ENCODE measurements around the gene CEP41. TPM values are rescaled to one million over a fixed set of nuclear protein-coding genes. Genes with fewer than 3 reads are reported as not detected.

The CEP41 gene
- total and polyA plus RNA-seq, 3 donors from 2014 or later = 59.0 to 209 (median 91.6) TPM

GRCh38 chr7:130351791-130352090, 89.1 kb downstream of the CEP41 start:
- TF ChIP-seq, protein P1, sequence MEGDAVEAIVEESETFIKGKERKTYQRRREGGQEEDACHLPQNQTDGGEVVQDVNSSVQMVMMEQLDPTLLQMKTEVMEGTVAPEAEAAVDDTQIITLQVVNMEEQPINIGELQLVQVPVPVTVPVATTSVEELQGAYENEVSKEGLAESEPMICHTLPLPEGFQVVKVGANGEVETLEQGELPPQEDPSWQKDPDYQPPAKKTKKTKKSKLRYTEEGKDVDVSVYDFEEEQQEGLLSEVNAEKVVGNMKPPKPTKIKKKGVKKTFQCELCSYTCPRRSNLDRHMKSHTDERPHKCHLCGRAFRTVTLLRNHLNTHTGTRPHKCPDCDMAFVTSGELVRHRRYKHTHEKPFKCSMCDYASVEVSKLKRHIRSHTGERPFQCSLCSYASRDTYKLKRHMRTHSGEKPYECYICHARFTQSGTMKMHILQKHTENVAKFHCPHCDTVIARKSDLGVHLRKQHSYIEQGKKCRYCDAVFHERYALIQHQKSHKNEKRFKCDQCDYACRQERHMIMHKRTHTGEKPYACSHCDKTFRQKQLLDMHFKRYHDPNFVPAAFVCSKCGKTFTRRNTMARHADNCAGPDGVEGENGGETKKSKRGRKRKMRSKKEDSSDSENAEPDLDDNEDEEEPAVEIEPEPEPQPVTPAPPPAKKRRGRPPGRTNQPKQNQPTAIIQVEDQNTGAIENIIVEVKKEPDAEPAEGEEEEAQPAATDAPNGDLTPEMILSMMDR (IDR thresholded peaks at IDR 0.05) = no peak
- TF ChIP-seq POLR2A (IDR thresholded peaks at IDR 0.05) = no peak
- no peaks in the 10 kb centered on the region for H3K27me3 ChIP-seq
- no peak for DNase-seq
- no peaks in the 10 kb centered on the region for H3K36me3 ChIP-seq (ENCODE audit: low read depth, missing control alignments)
- no peaks in the 10 kb centered on the region for H3K9me3 ChIP-seq
- peak overlapping the region in 1 of 2 donors; percentile 69 for H3K27ac ChIP-seq
- intact Hi-C loops (cut with DNase I; ENCODE audit: low total_unique reads) = no loop called here
- WGBS, 2 donors = 76% methylated on average over 4 to 6 of the region's 6 CpGs
- peaks cover 10% of the 10 kb centered on the region for H3K4me1 ChIP-seq
- H3K4me3 ChIP-seq = no peak overlapping the region

DNA sequence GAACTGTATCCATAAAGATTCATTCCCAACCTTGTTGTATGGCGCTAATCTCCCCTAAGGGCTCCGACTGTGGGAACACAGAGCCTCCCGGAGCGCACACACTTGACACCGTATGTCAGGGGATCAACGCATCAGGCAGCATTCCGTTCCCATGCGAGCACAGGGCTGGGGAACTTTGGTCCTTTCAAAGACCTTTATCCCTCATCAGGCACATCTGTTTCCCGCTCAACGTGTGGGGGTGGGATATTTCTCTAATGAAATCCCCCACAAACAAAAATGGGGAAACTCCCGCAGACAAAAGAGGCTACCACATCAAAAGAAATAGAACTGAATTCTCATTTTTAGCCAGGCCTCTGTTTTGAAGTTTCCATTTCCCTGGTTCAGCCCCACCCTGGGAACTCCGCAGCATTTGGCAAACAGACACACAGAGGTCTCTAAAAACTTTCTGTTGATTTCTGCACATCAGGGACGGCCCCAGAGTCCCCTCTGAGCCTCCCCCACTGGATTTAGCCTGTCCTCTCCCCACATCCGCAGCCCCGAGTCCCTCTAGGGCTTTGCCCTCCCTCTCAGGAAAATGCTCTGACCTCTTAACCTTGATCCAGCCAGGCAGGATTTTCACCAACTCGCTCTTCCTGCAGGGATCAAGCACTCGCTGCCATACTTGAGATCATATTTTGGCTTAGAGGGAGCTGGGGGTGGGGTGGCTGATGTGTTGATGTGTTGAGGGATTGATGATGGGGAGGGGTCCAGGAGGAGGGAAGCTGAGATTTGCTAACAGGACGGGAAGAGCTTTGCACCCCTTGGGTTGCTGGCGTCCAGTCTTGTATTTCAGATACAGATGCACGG, 89.6 kb downstream of the CEP41 start:
- Histone ChIP-seq H3K9me3 (no peaks in the 10 kb centered on the region), H3K4me3 (no peak overlapping the region), H3K27ac (peak overlapping the region in 1 of 2 donors; percentile 69), H3K4me1 (peaks cover 4% of the 10 kb centered on the region), H3K27me3 (no peaks in the 10 kb centered on the region), H3K36me3 (ENCODE audit: low read depth, missing control alignments) (no peaks in the 10 kb centered on the region)
- DNase-seq = no peak
- WGBS, 2 donors = 45 to 52% methylated on average over 17 to 20 of the region's 20 CpGs
- intact Hi-C loops (cut with DNase I; ENCODE audit: low total_unique reads) = no loop called here
- TF ChIP-seq, protein P1 (IDR thresholded peaks at IDR 0.05) = no peak
- no peak for TF ChIP-seq POLR2A (IDR thresholded peaks at IDR 0.05)

DNA sequence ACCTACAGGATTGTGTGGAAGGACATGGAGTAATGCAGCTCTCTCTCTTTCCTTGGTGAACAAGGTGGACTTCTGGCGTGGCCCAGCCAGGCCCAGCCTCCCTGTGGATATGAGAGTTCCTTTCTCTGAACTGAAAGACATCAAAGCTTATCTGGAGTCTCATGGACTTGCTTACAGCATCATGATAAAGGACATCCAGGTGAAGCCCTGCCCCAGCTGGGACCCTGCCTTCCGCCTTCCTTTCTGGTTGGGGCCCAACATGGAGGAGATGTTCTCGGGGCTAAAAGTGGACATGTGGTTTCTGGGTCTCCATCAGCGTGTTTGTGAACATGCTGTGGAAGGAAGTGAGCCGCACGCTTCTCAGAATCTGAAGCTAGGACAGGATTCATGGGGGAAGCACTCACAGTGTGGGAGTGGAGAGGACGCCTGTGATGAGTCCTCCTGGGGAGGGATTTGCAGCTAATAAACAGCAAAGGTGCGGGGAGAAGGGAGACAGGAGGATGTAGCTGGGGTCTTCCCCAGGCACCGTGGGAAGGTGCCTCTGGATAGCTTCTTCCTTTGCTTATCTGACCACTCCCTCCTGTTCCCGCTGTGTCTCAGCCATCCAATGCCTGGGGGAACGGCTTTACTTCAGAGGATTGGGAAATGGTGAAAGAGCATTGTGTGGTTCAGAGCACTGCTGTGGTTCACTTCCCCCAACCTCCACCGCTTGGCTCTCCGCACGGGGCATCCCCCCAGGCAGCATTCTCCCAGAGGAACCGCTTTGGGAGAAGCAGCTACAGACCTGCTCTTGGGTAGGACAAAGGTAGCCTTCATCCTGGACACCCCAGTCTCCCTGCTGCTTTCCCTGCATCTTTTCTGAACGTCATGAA, 90.7 kb downstream of the CEP41 start:
- WGBS, 2 donors = 71 to 81% methylated on average over 16 of the region's 16 CpGs
- Histone ChIP-seq H3K4me3 (no peak overlapping the region), H3K9me3 (no peaks in the 10 kb centered on the region), H3K36me3 (ENCODE audit: low read depth, missing control alignments) (no peaks in the 10 kb centered on the region), H3K4me1 (no peaks in the 10 kb centered on the region), H3K27me3 (no peaks in the 10 kb centered on the region), H3K27ac (peak overlapping the region in 1 of 2 donors; percentile 69)
- intact Hi-C loops (cut with DNase I; ENCODE audit: low total_unique reads) = no loop called here
- TF ChIP-seq POLR2A (IDR thresholded peaks at IDR 0.05) = no peak
- TF ChIP-seq, protein P1 (IDR thresholded peaks at IDR 0.05) = no peak
- DNase-seq = no peak

GRCh38 chr7:130346941-130347340, 93.9 kb downstream of the CEP41 start:
- no peak overlapping the region for H3K4me3 ChIP-seq
- no peak for DNase-seq
- 85 to 86% methylated on average over 12 of the region's 12 CpGs for WGBS, 2 donors

More at GRCh38 chr7:130346941-130347340, 93.9 kb downstream of the CEP41 start:
- intact Hi-C loops (cut with DNase I; ENCODE audit: low total_unique reads) = no loop called here
- no peaks in the 10 kb centered on the region for H3K36me3 ChIP-seq (ENCODE audit: low read depth, missing control alignments)
- H3K27ac ChIP-seq = no peak overlapping the region
- TF ChIP-seq, protein P1 (IDR thresholded peaks at IDR 0.05) = no peak
- no peak for TF ChIP-seq POLR2A (IDR thresholded peaks at IDR 0.05)
- no peaks in the 10 kb centered on the region for H3K9me3 ChIP-seq
- no peaks in the 10 kb centered on the region for H3K27me3 ChIP-seq
- H3K4me1 ChIP-seq = no peaks in the 10 kb centered on the region
